Liver (tissue), 9 donors: ENCODE results near the gene PADI6. TPM values are rescaled to one million over a fixed set of nuclear protein-coding genes. Genes with fewer than 3 reads are reported as not detected.

Experiments
- DNase-seq: peaks from one replicate; pipeline ENCODE4 v3.0.0-alpha.2; 2017; ENCODE audit warnings: low spot score
- H3K27ac ChIP-seq, 2 donors: one replicate each; pipeline ENCODE4 v1.7.0; 2013; ENCODE audit warnings: inconsistent platforms in 2 of 2, low read length in 2 of 2, control low read depth in 1 of 2, low read depth in 1 of 2, mild to moderate bottlenecking in 1 of 2
- H3K27me3 ChIP-seq, 4 donors: one replicate each; pipeline versions ENCODE4 v1.6.1 to v1.7.0; 2013; ENCODE audit warnings: low read length in 3 of 4, inconsistent platforms in 1 of 4, mild to moderate bottlenecking in 1 of 4, moderate library complexity in 1 of 4; ENCODE audit not compliant: control insufficient read depth in 4 of 4, insufficient read depth in 4 of 4
- H3K36me3 ChIP-seq, 4 donors: one replicate each; pipeline versions ENCODE4 v1.6.1 to v1.7.0; 2013; ENCODE audit warnings: low read length in 3 of 4, mild to moderate bottlenecking in 3 of 4, low read depth in 1 of 4, moderate library complexity in 1 of 4; ENCODE audit not compliant: control insufficient read depth in 4 of 4, insufficient read depth in 3 of 4
- H3K4me1 ChIP-seq, 4 donors: one replicate each; pipeline versions ENCODE4 v1.6.1 to v1.7.0; 2013; ENCODE audit warnings: low read length in 3 of 4, mild to moderate bottlenecking in 3 of 4, moderate library complexity in 1 of 4; ENCODE audit not compliant: control insufficient read depth in 4 of 4, insufficient read depth in 4 of 4
- H3K4me3 ChIP-seq, 3 donors: one replicate each; pipeline versions ENCODE4 v1.6.1 to v1.7.0; 2013; ENCODE audit warnings: low read length in 3 of 3, control low read depth in 1 of 3, low read depth in 1 of 3, mild to moderate bottlenecking in 1 of 3
- H3K9ac ChIP-seq, 2 donors: one replicate each; pipeline ENCODE4 v1.7.0; 2013; ENCODE audit warnings: low read length in 2 of 2, mild to moderate bottlenecking in 2 of 2, moderate library complexity in 2 of 2, control low read depth in 1 of 2, low read depth in 1 of 2
- H3K9me3 ChIP-seq, 4 donors: one replicate each; pipeline versions ENCODE4 v1.6.1 to v1.7.0; 2013; ENCODE audit warnings: low read length in 3 of 4; ENCODE audit not compliant: control insufficient read depth in 4 of 4
- ATF3 ChIP-seq: IDR thresholded peaks from 2 replicates; pipeline ENCODE4 v1.6.1; 2016; ENCODE audit warnings: antibody characterized with exemption
- CTCF ChIP-seq: fragments of 150-350 bp; IDR thresholded peaks from 2 replicates; pipeline ENCODE4 v1.5.1; 2017; ENCODE audit warnings: improper control_type of control experiment, low read depth, low read length; ENCODE audit not compliant: missing input control
- EGR1 ChIP-seq, 2 donors: IDR thresholded peaks; 2 replicates each; pipeline ENCODE4 v1.6.1; 2016 to 2018; ENCODE audit warnings: antibody characterized with exemption in 2 of 2, low read depth in 2 of 2
- FOXA1 ChIP-seq: IDR thresholded peaks from 2 replicates; pipeline ENCODE4 v1.6.1; 2016; ENCODE audit warnings: antibody characterized with exemption
- FOXA2 ChIP-seq: IDR thresholded peaks from 2 replicates; pipeline ENCODE4 v1.6.1; 2016; ENCODE audit warnings: antibody characterized with exemption
- GABPA ChIP-seq, 2 donors: IDR thresholded peaks in 1 of 2; conservative IDR thresholded peaks in 1 of 2; 2 replicates each; pipeline ENCODE4 v1.6.1; 2016; ENCODE audit warnings: antibody characterized with exemption in 2 of 2, mild to moderate bottlenecking in 1 of 2, moderate library complexity in 1 of 2
- HNF4A ChIP-seq, 2 donors: conservative IDR thresholded peaks; 2 replicates each; pipeline ENCODE4 v1.6.1; 2016; ENCODE audit warnings: antibody characterized with exemption in 2 of 2, mild to moderate bottlenecking in 2 of 2
- HNF4G ChIP-seq: IDR thresholded peaks from 2 replicates; pipeline ENCODE4 v1.6.1; 2016; ENCODE audit warnings: antibody characterized with exemption
- MAX ChIP-seq: IDR thresholded peaks from 2 replicates; pipeline ENCODE4 v1.6.1; 2016; ENCODE audit warnings: antibody characterized with exemption
- NR2F2 ChIP-seq: IDR thresholded peaks from 2 replicates; pipeline ENCODE4 v1.6.1; 2016; ENCODE audit warnings: antibody characterized with exemption
- RAD21 ChIP-seq, 2 donors: IDR thresholded peaks; 2 replicates each; pipeline ENCODE4 v1.6.1; 2016; ENCODE audit warnings: antibody characterized with exemption in 2 of 2, mild to moderate bottlenecking in 2 of 2
- REST ChIP-seq: IDR thresholded peaks from 2 replicates; pipeline ENCODE4 v1.6.1; 2016; ENCODE audit warnings: antibody characterized with exemption, mild to moderate bottlenecking
- RXRA ChIP-seq, 2 donors: IDR thresholded peaks; 2 replicates each; pipeline ENCODE4 v1.6.1; 2017 to 2018; ENCODE audit warnings: antibody characterized with exemption in 2 of 2, mild to moderate bottlenecking in 1 of 2
- SP1 ChIP-seq: IDR thresholded peaks from 2 replicates; pipeline ENCODE4 v1.6.1; 2018; ENCODE audit warnings: antibody characterized with exemption, mild to moderate bottlenecking
- TAF1 ChIP-seq: conservative IDR thresholded peaks from 2 replicates; pipeline ENCODE4 v1.6.1; 2016; ENCODE audit warnings: antibody characterized with exemption, mild to moderate bottlenecking
- YY1 ChIP-seq: IDR thresholded peaks from 2 replicates; pipeline ENCODE4 v1.6.1; 2016; ENCODE audit warnings: antibody characterized with exemption, mild to moderate bottlenecking
- ZBTB33 ChIP-seq: IDR thresholded peaks from 2 replicates; pipeline ENCODE4 v1.6.1; 2016; ENCODE audit warnings: antibody characterized with exemption
- WGBS: extraction: QIAGEN DNeasy Blood & Tissue Kit; methylation state at CpG from one replicate; pipeline ENCODE4 v1.1.7; 2013; 5-methylcytosine and 5-hydroxymethylcytosine counted together
- polyA plus RNA-seq, 2 donors: library from polyadenylated mRNA; stranded (reverse) in 1 of 2; unstranded in 1 of 2; fragments of 200-250 nt in 1 of 2; fragments of >200 nt in 1 of 2; fragmentation: Nextera tagmentation in 1 of 2; extraction: Ambion mirVana in 1 of 2; gene quantifications; one replicate each; pipeline versions ENCODE4 v1.2.1 to v1.2.3, GENCODE V29; 2013 to 2015
- total RNA-seq, 2 donors: library from RNA; depleted of rRNA; stranded (reverse); fragments of >200 nt; gene quantifications; one replicate each; pipeline ENCODE4 v1.2.3, GENCODE V29; 2014
- donor health status: healthy.
- donor health status: healthy.
- donor health status: healthy.
- donor health status: healthy.
- donor health status: healthy.

Gene PADI6
- total and polyA plus RNA-seq, 4 donors: not detected

GRCh38 chr1:17419626-17420328, 47.8 kb downstream of the PADI6 start:
- Histone ChIP-seq H3K9me3 (no peaks in the 10 kb centered on the region), H3K4me3 (no peak overlapping the region), H3K9ac (no peak overlapping the region), H3K27me3 (no peaks in the 10 kb centered on the region), H3K27ac (no peak overlapping the region), H3K4me1 (no peaks in the 10 kb centered on the region), H3K36me3 (peaks cover 18 to 71% (median 49%) of the 10 kb centered on the region in 4 donors)
- WGBS: 49% methylated on average over 42 of the region's 42 CpGs
- peak; percentile 79 for DNase-seq
- TF ChIP-seq GABPA (IDR thresholded peaks at IDR 0.05 in 1 of 2, conservative IDR thresholded peaks at IDR 0.05 in 1 of 2) (no peak), FOXA2 (no peak), RAD21 (IDR thresholded peaks at IDR 0.05) (peak; percentile 87 to 93), ATF3 (no peak), HNF4A (conservative IDR thresholded peaks at IDR 0.05) (no peak), REST (no peak), ZBTB33 (no peak), YY1 (no peak), RXRA (IDR thresholded peaks at IDR 0.05) (no peak), HNF4G (no peak), TAF1 (no peak), MAX (no peak), CTCF (peak; percentile 97)

GRCh38 chr1:17420391-17420918, 48.5 kb downstream of the PADI6 start:
- no peaks in the 10 kb centered on the region for H3K9me3 ChIP-seq
- H3K27ac ChIP-seq: no peak overlapping the region
- no peaks in the 10 kb centered on the region for H3K27me3 ChIP-seq
- no peak for TF ChIP-seq HNF4G
- TF ChIP-seq ZBTB33: no peak
- TF ChIP-seq RAD21 (IDR thresholded peaks at IDR 0.05): no peak
- no peak for TF ChIP-seq TAF1
- no peak for TF ChIP-seq MAX
- TF ChIP-seq RXRA (IDR thresholded peaks at IDR 0.05): no peak
- TF ChIP-seq SP1: no peak
- no peak for TF ChIP-seq FOXA2
- no peak for TF ChIP-seq FOXA1
- no peak for TF ChIP-seq GABPA (IDR thresholded peaks at IDR 0.05 in 1 of 2, conservative IDR thresholded peaks at IDR 0.05 in 1 of 2)
- no peak for TF ChIP-seq EGR1 (IDR thresholded peaks at IDR 0.05; ENCODE audit: low read depth in 2 of 2)
- TF ChIP-seq NR2F2: no peak
- 86% methylated on average over 6 of the region's 6 CpGs for WGBS
- H3K36me3 ChIP-seq: peaks cover 19 to 74% (median 46%) of the 10 kb centered on the region in 4 donors
- H3K4me1 ChIP-seq: no peaks in the 10 kb centered on the region
- no peak for DNase-seq
- H3K4me3 ChIP-seq: no peak overlapping the region
- H3K9ac ChIP-seq: no peak overlapping the region
